ENCODE measurements around the gene PHACTR2.

Gene PHACTR2

GRCh38 chr6:143692696-143693095 lies 14.9 kb downstream of the PHACTR2 start:
- H3K4me3 ChIP-seq: no peak overlapping the region
- intact Hi-C loops (cut with DNase I; ENCODE audit: low total_unique reads): no loop called here

GRCh38 chr6:143694013-143694412 lies 16.2 kb downstream of the PHACTR2 start:
- no peak for TF ChIP-seq CTCF (IDR thresholded peaks at IDR 0.05)
- Histone ChIP-seq H3K9me3 (no peaks in the 10 kb centered on the region), H3K27me3 (no peaks in the 10 kb centered on the region), H3K36me3 (no peaks in the 10 kb centered on the region), H3K4me1 (peaks cover 0 to 82% (median 36%) of the 10 kb centered on the region in 4 donors), H3K4me3 (no peak overlapping the region), H3K27ac (peak overlapping the region in 1 of 2 donors; percentile 78)
- no peak for DNase-seq
- intact Hi-C loops (cut with DNase I; ENCODE audit: low total_unique reads): no loop called here

More at GRCh38 chr6:143692696-143693095, 14.9 kb downstream of the PHACTR2 start:
- DNase-seq: no peak
- Histone ChIP-seq H3K4me1 (peaks cover 0 to 82% (median 36%) of the 10 kb centered on the region in 4 donors), H3K27me3 (no peaks in the 10 kb centered on the region), H3K27ac (peak overlapping the region; percentile 39 to 78), H3K9me3 (no peaks in the 10 kb centered on the region), H3K36me3 (no peaks in the 10 kb centered on the region)
- TF ChIP-seq CTCF (IDR thresholded peaks at IDR 0.05): no peak

GRCh38 chr6:143694560-143694959 lies 16.8 kb downstream of the PHACTR2 start:
- TF ChIP-seq CTCF (IDR thresholded peaks at IDR 0.05): no peak
- no peaks in the 10 kb centered on the region for H3K9me3 ChIP-seq
- intact Hi-C loops (cut with DNase I; ENCODE audit: low total_unique reads): no loop called here
- no peak for DNase-seq
- no peak overlapping the region for H3K4me3 ChIP-seq
- no peaks in the 10 kb centered on the region for H3K27me3 ChIP-seq
- peak overlapping the region in 1 of 2 donors; percentile 68 for H3K27ac ChIP-seq
- H3K4me1 ChIP-seq: peaks cover 0 to 85% (median 37%) of the 10 kb centered on the region in 4 donors
- H3K36me3 ChIP-seq: no peaks in the 10 kb centered on the region

GRCh38 chr6:143695130-143695968 lies 17.6 kb downstream of the PHACTR2 start:
- H3K4me3 ChIP-seq: no peak overlapping the region
- intact Hi-C loops (cut with DNase I; ENCODE audit: low total_unique reads): no loop called here
- TF ChIP-seq CTCF (IDR thresholded peaks at IDR 0.05): no peak
- H3K27ac ChIP-seq: peak overlapping the region; percentile 38 to 68
- no peaks in the 10 kb centered on the region for H3K36me3 ChIP-seq
- no peaks in the 10 kb centered on the region for H3K27me3 ChIP-seq
- H3K9me3 ChIP-seq: no peaks in the 10 kb centered on the region
- no peak for DNase-seq
- peaks cover 0 to 90% (median 36%) of the 10 kb centered on the region in 4 donors for H3K4me1 ChIP-seq

- DNase-seq: no peak
- TF ChIP-seq CTCF (IDR thresholded peaks at IDR 0.05): no peak
- intact Hi-C loops (cut with DNase I; ENCODE audit: low total_unique reads): no loop called here
- no peak overlapping the region for H3K4me3 ChIP-seq
- no peaks in the 10 kb centered on the region for H3K9me3 ChIP-seq
- peaks cover 0 to 90% (median 41%) of the 10 kb centered on the region in 4 donors for H3K4me1 ChIP-seq
- H3K27ac ChIP-seq: peak overlapping the region; percentile 66 to 68
- H3K27me3 ChIP-seq: no peaks in the 10 kb centered on the region
- no peaks in the 10 kb centered on the region for H3K36me3 ChIP-seq
These were observed 18.4 kb downstream of the PHACTR2 start for GRCh38 chr6:143695969-143696663.
